T-cell (primary cell): Measurements from ENCODE around the gene ZP3. TPM values are rescaled to one million over a fixed set of nuclear protein-coding genes. Genes with fewer than 3 reads are reported as not detected.
"Not testable (repeated sequence)": the region's sequence is repeated elsewhere in the genome, so short reads cannot be mapped to it uniquely, and the experiment has no call there.

Experiments used
- ATAC-seq, 4 experiments: fragments of 200-7000 bp in 3 of 4; fragments of 150-1000 bp in 1 of 4; cut with Tn5 transposase; replicated peaks in 1 of 4; 1 replicate in 3 of 4; 2 replicates in 1 of 4; pipeline ENCODE4 v1.10.0; 2021; ENCODE audit warnings: moderate library complexity in 3 of 4, mild to moderate bottlenecking in 2 of 4, moderate number of reproducible peaks in 1 of 4
- CTCF ChIA-PET, 2 donors: fragments of 300-600 bp; sonication (Branson Sonifier 250); formaldehyde crosslinking; loops; one replicate each; lab custom pipeline; 2022; ENCODE audit warnings: antibody characterized with exemption in 2 of 2; lab: Charles Lee
- POLR2A ChIA-PET, 2 donors: fragments of 300-600 bp; sonication (Branson Sonifier 250); formaldehyde crosslinking; loops; one replicate each; lab custom pipeline; 2022; ENCODE audit warnings: antibody characterized with exemption in 2 of 2; lab: Charles Lee
- DNase-seq, 35 experiments: peaks; one replicate each; pipeline versions ENCODE4 v3.0.0 to v3.0.0-alpha.2; 2013 to 2023
- H3K27ac ChIP-seq: one replicate; pipeline ENCODE4 v1.5.1; 2013; ENCODE audit warnings: low read length
- H3K27me3 ChIP-seq, 2 experiments: replicated peaks in 1 of 2; 1 replicate in 1 of 2; 2 replicates in 1 of 2; pipeline versions ENCODE4 v1.6.1 to v1.7.0; 2013; ENCODE audit warnings: low read length in 1 of 2, mixed read lengths in 1 of 2; ENCODE audit not compliant: control insufficient read depth in 2 of 2, insufficient read depth in 2 of 2; ENCODE audit errors: extremely low read depth in 1 of 2
- H3K36me3 ChIP-seq, 2 donors: 1 replicate in 1 of 2; 2 replicates in 1 of 2; pipeline versions ENCODE4 v1.6.1 to v1.7.0; 2013; ENCODE audit warnings: low read length in 1 of 2; ENCODE audit not compliant: control insufficient read depth in 2 of 2, insufficient read depth in 1 of 2; ENCODE audit errors: extremely low read depth in 1 of 2
- H3K4me1 ChIP-seq, 2 experiments: 1 replicate in 1 of 2; 2 replicates in 1 of 2; pipeline versions ENCODE4 v1.6.1 to v1.7.0; 2013; ENCODE audit warnings: low read length in 2 of 2, mixed read lengths in 1 of 2; ENCODE audit not compliant: insufficient read depth in 2 of 2, control insufficient read depth in 1 of 2; ENCODE audit errors: extremely low read depth in 1 of 2
- H3K4me3 ChIP-seq, 2 donors: 1 replicate in 1 of 2; 2 replicates in 1 of 2; pipeline versions ENCODE4 v1.5.1 to v1.7.0; 2013; ENCODE audit warnings: mild to moderate bottlenecking in 2 of 2, low read length in 1 of 2, moderate library complexity in 1 of 2; ENCODE audit not compliant: control insufficient read depth in 1 of 2; ENCODE audit errors: extremely low read depth in 1 of 2
- H3K9me3 ChIP-seq: 2 replicates; pipeline ENCODE4 v1.7.0; 2013
- H3K27ac Mint-ChIP-seq, 2 donors: one replicate each; pipeline ENCODE4 v1.8.0; 2020 to 2021; ENCODE audit warnings: mild to moderate bottlenecking in 2 of 2, mixed read lengths in 2 of 2
- H3K27me3 Mint-ChIP-seq, 2 donors: one replicate each; pipeline ENCODE4 v1.8.0; 2021 to 2022; ENCODE audit warnings: mixed read lengths in 2 of 2
- H3K36me3 Mint-ChIP-seq: one replicate; pipeline ENCODE4 v1.8.0; 2021; ENCODE audit warnings: mixed read lengths
- H3K4me1 Mint-ChIP-seq, 3 donors: one replicate each; pipeline ENCODE4 v1.8.0; 2020 to 2022; ENCODE audit warnings: mixed read lengths in 3 of 3, mild to moderate bottlenecking in 1 of 3
- H3K4me3 Mint-ChIP-seq, 3 donors: one replicate each; pipeline ENCODE4 v1.8.0; 2020 to 2022; ENCODE audit warnings: mild to moderate bottlenecking in 3 of 3, mixed read lengths in 3 of 3, moderate library complexity in 3 of 3
- H3K9me3 Mint-ChIP-seq, 3 donors: one replicate each; pipeline ENCODE4 v1.8.0; 2020 to 2022; ENCODE audit warnings: mixed read lengths in 3 of 3
- WGBS: methylation state at CpG from one replicate; pipeline ENCODE4 v1.1.5; 2013; ENCODE audit warnings: missing lambda C conversion rate; ENCODE audit not compliant: insufficient coverage; 5-methylcytosine and 5-hydroxymethylcytosine counted together
- total RNA-seq, 35 experiments: library from RNA in 6 of 35; stranded (reverse) in 6 of 35; fragments of 120-200 nt in 1 of 35; gene quantifications; one replicate each; pipeline versions ENCODE4 v1.2.1 to v1.2.4 and lab custom pipeline; 2013 to 2026

ZP3 gene
- total RNA-seq, 5 donors from 2014 or later (not counting 1 experiment from before 2014, with no cell fraction given), result 1.7 to 7.0 (median 5.9) TPM

GRCh38 chr7:76460767-76461166 lies 36.0 kb downstream of the ZP3 start:
- H3K27ac Mint-ChIP-seq, H3K9me3 Mint-ChIP-seq, H3K27me3 Mint-ChIP-seq, H3K4me1 ChIP-seq, H3K27me3 ChIP-seq, CTCF ChIA-PET, H3K4me1 Mint-ChIP-seq, POLR2A ChIA-PET, DNase-seq, H3K36me3 Mint-ChIP-seq, ATAC-seq, H3K4me3 Mint-ChIP-seq, H3K9me3 ChIP-seq, H3K27ac ChIP-seq, H3K4me3 ChIP-seq, H3K36me3 ChIP-seq: not testable (repeated sequence)
- WGBS, result no CpG with 5 or more reads among the region's 20 CpGs

DNA sequence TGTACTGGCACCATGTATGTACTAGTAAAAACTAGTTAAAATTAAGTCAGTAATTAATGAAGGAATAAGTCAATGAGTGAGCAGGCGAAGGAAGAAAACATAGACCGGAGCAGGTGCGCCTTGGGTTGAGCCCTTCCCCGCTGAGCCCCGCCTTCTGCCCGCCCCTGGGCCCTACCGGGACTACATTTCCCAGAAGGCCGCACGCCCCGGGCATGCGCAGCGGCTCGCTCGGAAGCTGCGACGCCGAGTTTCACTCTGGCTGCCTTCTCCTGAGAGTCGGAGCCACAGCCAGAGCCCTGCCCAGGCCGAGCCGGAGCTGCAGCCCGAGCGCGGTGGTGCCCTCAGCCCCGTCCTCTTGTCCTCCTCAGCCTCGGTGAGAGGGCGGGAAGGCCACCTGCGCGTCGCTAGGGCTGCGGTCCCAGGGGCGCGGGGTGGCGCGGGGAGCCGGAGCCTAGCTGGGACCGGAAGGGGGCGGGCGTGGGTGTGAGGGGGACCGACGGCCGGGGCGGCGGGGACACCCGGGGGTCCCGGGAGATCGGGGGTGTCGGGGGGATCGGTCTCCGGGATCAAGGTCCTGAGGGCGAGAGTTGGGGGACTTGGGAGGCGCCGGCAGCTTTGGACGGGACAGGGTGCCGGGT lies 36.8 kb downstream of the ZP3 start, which contains the start of gene DTX2:
TSS of gene DTX2 (plus strand) at position 246 of the 638 bp plus-strand sequence. CDS start 18,801 bp downstream, outside the sequence.
- POLR2A ChIA-PET, H3K4me1 Mint-ChIP-seq, H3K9me3 Mint-ChIP-seq, H3K27me3 ChIP-seq, H3K9me3 ChIP-seq, H3K36me3 Mint-ChIP-seq, CTCF ChIA-PET, H3K4me1 ChIP-seq, H3K27ac ChIP-seq, H3K36me3 ChIP-seq, H3K27ac Mint-ChIP-seq, H3K27me3 Mint-ChIP-seq: not testable (repeated sequence)
- ATAC-seq (peak; percentile 97 to 98 (median 98)), DNase-seq (peak in 32 of 35 experiments; percentile 9 to 72 (median 46))
- WGBS, result no CpG with 5 or more reads among the region's 54 CpGs
- H3K4me3 ChIP-seq, result peak within 1 kb of the TSS in 1 of 2 donors; percentile 28
- H3K4me3 Mint-ChIP-seq, result peak within 1 kb of the TSS; percentile 35 to 74 (median 43)

DNA sequence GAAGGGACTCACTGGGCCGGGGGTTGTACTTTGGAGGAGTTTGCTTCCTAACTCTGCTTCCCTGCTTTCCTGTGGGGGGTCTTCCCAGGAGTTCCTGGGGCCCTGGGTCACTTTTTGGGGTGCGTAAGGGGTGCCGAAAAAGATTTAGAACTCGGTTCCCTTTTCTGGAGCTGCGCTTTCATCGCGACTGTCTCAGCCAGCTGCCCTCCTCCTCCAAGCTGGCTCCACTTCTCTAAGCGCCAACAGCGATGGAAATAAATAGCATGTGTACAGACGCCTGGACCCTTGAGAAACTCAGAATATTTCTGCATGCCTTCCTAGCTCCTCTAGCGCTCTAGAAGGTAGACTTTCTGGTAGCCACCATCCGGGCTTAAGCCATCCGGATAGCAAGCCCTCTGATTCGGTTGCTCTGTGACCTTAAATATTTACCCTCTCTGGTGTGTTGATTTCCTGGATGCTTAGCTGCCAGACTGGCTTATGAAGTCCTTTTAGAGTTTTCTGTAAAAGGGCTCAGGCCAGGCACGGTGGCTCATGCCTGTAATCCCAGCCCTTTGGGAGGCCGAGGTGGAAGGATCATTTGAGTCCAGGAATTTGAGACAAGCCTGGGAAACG lies 37.6 kb downstream of the ZP3 start:
- ATAC-seq, H3K4me1 Mint-ChIP-seq, H3K4me3 Mint-ChIP-seq, H3K27ac ChIP-seq, H3K36me3 Mint-ChIP-seq, H3K4me3 ChIP-seq, DNase-seq, H3K9me3 Mint-ChIP-seq, H3K27me3 ChIP-seq, H3K27me3 Mint-ChIP-seq, H3K9me3 ChIP-seq, H3K36me3 ChIP-seq, H3K4me1 ChIP-seq, POLR2A ChIA-PET, CTCF ChIA-PET, H3K27ac Mint-ChIP-seq: not testable (repeated sequence)
- no CpG with 5 or more reads among the region's 17 CpGs for WGBS

DNA sequence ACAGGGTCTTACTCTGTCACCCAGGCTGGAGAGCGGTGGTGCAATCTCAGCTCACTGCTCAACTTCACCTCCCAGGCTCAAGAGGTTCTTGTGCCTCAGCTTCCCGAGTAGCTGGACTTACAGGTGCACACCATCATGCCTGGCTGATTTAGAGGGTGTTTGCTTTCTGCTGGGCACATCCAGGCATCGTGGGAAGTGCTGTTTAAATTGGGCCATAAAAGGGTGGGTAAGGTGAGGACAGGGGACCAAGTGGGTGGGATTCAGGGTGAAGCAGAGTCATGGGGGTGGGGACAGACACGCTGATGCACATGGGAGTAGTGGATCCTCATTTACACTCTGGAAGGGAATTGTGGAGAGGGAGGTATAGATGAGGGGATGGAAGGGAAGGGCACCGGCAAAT lies 40.2 kb downstream of the ZP3 start:
- H3K36me3 ChIP-seq, H3K36me3 Mint-ChIP-seq, ATAC-seq, H3K4me1 ChIP-seq, H3K4me3 Mint-ChIP-seq, H3K4me3 ChIP-seq, H3K9me3 Mint-ChIP-seq, H3K27ac Mint-ChIP-seq, H3K27me3 Mint-ChIP-seq, DNase-seq, H3K9me3 ChIP-seq, POLR2A ChIA-PET, CTCF ChIA-PET, H3K27ac ChIP-seq, H3K27me3 ChIP-seq: not testable (repeated sequence)
- peaks cover 4 to 11% (median 6%) of the 10 kb centered on the region in 3 donors for H3K4me1 Mint-ChIP-seq
- 80% methylated on average over 2 of the region's 5 CpGs for WGBS

DNA sequence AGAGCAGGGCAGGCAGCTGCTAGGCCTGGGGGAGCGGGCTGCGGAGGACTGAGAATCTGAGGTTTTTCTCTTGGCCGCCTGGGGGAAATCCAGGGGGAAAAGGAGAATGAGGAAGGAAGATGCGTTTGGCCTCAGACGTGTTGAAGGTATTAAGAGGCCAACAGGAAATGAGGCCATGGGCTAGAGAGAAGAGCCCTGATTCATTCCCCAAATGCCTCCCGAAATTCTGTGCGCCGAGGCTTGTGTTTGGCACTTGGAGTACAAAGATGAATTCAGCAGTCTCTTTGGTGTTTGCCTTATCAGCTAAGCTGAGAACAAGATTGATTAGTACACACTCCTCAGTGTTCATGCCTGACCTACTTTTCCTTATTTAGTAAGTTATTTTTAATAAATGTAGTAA lies 41.2 kb downstream of the ZP3 start:
- H3K27ac ChIP-seq, H3K9me3 ChIP-seq, H3K4me3 Mint-ChIP-seq, ATAC-seq, H3K4me1 ChIP-seq, POLR2A ChIA-PET, H3K27ac Mint-ChIP-seq, H3K36me3 Mint-ChIP-seq, H3K4me3 ChIP-seq, H3K27me3 ChIP-seq, DNase-seq, CTCF ChIA-PET, H3K27me3 Mint-ChIP-seq, H3K9me3 Mint-ChIP-seq, H3K36me3 ChIP-seq: not testable (repeated sequence)
- H3K4me1 Mint-ChIP-seq, result peaks cover 4 to 11% (median 6%) of the 10 kb centered on the region in 3 donors
- WGBS, result no CpG with 5 or more reads among the region's 8 CpGs

- ATAC-seq, DNase-seq, H3K9me3 ChIP-seq, H3K4me3 ChIP-seq, H3K27me3 ChIP-seq, H3K4me1 ChIP-seq, H3K9me3 Mint-ChIP-seq, H3K36me3 ChIP-seq, POLR2A ChIA-PET, H3K4me3 Mint-ChIP-seq, H3K27ac Mint-ChIP-seq, H3K36me3 Mint-ChIP-seq, CTCF ChIA-PET, H3K27ac ChIP-seq, H3K27me3 Mint-ChIP-seq: not testable (repeated sequence)
- H3K4me1 Mint-ChIP-seq, result peaks cover 4 to 11% (median 6%) of the 10 kb centered on the region in 3 donors
- 94% methylated on average over 7 of the region's 14 CpGs for WGBS
Observed at GRCh38 chr7:76467743-76468404, 43.1 kb downstream of the ZP3 start.
